SK-N-SH (cell line): ENCODE results near the gene WWP2.

ENCODE experiments used
- GATA2 ChIP-seq: sonication (generic); formaldehyde crosslinking; IDR thresholded peaks from 2 replicates; pipeline ENCODE4 v1.5.0; 2020; ENCODE audit warnings: mild to moderate bottlenecking, missing genetic modification reagents
- JUND ChIP-seq: IDR thresholded peaks from 2 replicates; pipeline ENCODE4 v1.4.0; 2012
- NFIC ChIP-seq: IDR thresholded peaks from 2 replicates; pipeline ENCODE4 v1.4.0; 2012; ENCODE audit warnings: borderline replicate concordance
- POLR2AphosphoS5 ChIP-seq: IDR thresholded peaks from 2 replicates; pipeline ENCODE4 v1.6.1; 2012; ENCODE audit warnings: low read depth, low read length
- RCOR1 ChIP-seq: fragments of 150-350 bp; IDR thresholded peaks from 2 replicates; pipeline ENCODE4 v1.6.1; 2017; ENCODE audit warnings: antibody characterized with exemption, low read length
- TAF1 ChIP-seq: IDR thresholded peaks from 2 replicates; pipeline ENCODE4 v1.6.1; 2012; ENCODE audit warnings: low read depth, mild to moderate bottlenecking, low read length, moderate library complexity, borderline replicate concordance
- TF ChIP-seq, protein P1 (sequence below): fragments of 200-600 bp; sonication (generic); IDR thresholded peaks from 2 replicates; pipeline ENCODE4 v1.6.1; 2017; ENCODE audit warnings: antibody characterized with exemption, mild to moderate bottlenecking, moderate library complexity
- TF ChIP-seq, protein P2 (sequence below): fragments of 150-350 bp; IDR thresholded peaks from 2 replicates; pipeline ENCODE4 v1.6.1; 2016; ENCODE audit warnings: mild to moderate bottlenecking, low read depth, low read length
- TF ChIP-seq, protein P3 (sequence below): IDR thresholded peaks from 2 replicates; pipeline ENCODE4 v1.4.0; 2012; ENCODE audit warnings: low read depth, borderline replicate concordance

DNA sequence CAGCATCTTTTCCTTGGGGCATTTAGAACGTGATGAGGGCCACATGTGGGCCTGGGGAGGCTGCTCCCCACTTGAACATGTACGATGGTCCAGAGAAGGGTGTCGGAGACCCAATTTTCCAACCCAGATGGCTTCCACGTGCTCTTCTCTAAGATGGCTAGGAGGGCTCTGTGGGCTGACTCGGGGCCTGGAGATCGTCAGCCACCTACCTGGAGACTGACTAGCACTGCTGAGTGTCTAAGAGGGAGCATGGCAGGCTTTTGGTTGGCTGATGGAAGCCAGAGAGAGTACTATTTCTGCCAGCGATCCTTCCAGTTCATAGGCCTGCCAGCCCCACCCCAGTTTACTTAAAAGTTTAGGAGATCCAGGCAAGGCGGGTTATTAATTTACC is 128.8 kb downstream of the WWP2 start:
- TF ChIP-seq TAF1, result no peak
- TF ChIP-seq, protein P1, sequence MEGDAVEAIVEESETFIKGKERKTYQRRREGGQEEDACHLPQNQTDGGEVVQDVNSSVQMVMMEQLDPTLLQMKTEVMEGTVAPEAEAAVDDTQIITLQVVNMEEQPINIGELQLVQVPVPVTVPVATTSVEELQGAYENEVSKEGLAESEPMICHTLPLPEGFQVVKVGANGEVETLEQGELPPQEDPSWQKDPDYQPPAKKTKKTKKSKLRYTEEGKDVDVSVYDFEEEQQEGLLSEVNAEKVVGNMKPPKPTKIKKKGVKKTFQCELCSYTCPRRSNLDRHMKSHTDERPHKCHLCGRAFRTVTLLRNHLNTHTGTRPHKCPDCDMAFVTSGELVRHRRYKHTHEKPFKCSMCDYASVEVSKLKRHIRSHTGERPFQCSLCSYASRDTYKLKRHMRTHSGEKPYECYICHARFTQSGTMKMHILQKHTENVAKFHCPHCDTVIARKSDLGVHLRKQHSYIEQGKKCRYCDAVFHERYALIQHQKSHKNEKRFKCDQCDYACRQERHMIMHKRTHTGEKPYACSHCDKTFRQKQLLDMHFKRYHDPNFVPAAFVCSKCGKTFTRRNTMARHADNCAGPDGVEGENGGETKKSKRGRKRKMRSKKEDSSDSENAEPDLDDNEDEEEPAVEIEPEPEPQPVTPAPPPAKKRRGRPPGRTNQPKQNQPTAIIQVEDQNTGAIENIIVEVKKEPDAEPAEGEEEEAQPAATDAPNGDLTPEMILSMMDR, result no peak
- TF ChIP-seq, protein P2, sequence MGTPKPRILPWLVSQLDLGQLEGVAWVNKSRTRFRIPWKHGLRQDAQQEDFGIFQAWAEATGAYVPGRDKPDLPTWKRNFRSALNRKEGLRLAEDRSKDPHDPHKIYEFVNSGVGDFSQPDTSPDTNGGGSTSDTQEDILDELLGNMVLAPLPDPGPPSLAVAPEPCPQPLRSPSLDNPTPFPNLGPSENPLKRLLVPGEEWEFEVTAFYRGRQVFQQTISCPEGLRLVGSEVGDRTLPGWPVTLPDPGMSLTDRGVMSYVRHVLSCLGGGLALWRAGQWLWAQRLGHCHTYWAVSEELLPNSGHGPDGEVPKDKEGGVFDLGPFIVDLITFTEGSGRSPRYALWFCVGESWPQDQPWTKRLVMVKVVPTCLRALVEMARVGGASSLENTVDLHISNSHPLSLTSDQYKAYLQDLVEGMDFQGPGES, result no peak
- TF ChIP-seq JUND, result no peak
- TF ChIP-seq GATA2, result no peak; the same call in 1 of the 2 replicates
- TF ChIP-seq, protein P3, sequence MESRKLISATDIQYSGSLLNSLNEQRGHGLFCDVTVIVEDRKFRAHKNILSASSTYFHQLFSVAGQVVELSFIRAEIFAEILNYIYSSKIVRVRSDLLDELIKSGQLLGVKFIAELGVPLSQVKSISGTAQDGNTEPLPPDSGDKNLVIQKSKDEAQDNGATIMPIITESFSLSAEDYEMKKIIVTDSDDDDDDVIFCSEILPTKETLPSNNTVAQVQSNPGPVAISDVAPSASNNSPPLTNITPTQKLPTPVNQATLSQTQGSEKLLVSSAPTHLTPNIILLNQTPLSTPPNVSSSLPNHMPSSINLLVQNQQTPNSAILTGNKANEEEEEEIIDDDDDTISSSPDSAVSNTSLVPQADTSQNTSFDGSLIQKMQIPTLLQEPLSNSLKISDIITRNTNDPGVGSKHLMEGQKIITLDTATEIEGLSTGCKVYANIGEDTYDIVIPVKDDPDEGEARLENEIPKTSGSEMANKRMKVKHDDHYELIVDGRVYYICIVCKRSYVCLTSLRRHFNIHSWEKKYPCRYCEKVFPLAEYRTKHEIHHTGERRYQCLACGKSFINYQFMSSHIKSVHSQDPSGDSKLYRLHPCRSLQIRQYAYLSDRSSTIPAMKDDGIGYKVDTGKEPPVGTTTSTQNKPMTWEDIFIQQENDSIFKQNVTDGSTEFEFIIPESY, result no peak
- TF ChIP-seq RCOR1, result no peak
- TF ChIP-seq POLR2AphosphoS5, result no peak
- no peak for TF ChIP-seq NFIC
